Gastroesophageal sphincter (tissue), 4 donors: Measurements from ENCODE around the gene ANK3. TPM values are rescaled to one million over a fixed set of nuclear protein-coding genes. Genes with fewer than 3 reads are reported as not detected.

Experiments
- ATAC-seq: fragments of 150-250 bp; one replicate; pipeline ENCODE4 v1.9.1; 2016; ENCODE audit warnings: mild to moderate bottlenecking, moderate library complexity
- H3K27ac ChIP-seq, 4 donors: fragments of 200-600 bp; sonication (generic) in 3 of 4; 1 replicate in 3 of 4; 2 replicates in 1 of 4; pipeline ENCODE4 v1.5.1; 2016 to 2019
- H3K27me3 ChIP-seq: fragments of 200-600 bp; sonication (generic); one replicate; pipeline ENCODE4 v1.5.1; 2019
- H3K36me3 ChIP-seq, 2 donors: fragments of 200-600 bp; sonication (generic); one replicate each; pipeline ENCODE4 v1.5.1; 2019; ENCODE audit warnings: control low read depth in 1 of 2
- H3K4me1 ChIP-seq, 3 donors: fragments of 200-600 bp; sonication (generic); 1 replicate in 2 of 3; 2 replicates in 1 of 3; pipeline ENCODE4 v1.5.1; 2016 to 2019; ENCODE audit warnings: control low read depth in 2 of 3
- H3K4me3 ChIP-seq, 2 donors: fragments of 200-600 bp; sonication (generic); one replicate each; pipeline ENCODE4 v1.5.1; 2019; ENCODE audit warnings: mild to moderate bottlenecking in 1 of 2, moderate library complexity in 1 of 2
- H3K9me3 ChIP-seq, 3 donors: fragments of 200-600 bp; sonication (generic); one replicate each; pipeline ENCODE4 v1.5.1; 2017 to 2019; ENCODE audit warnings: control low read depth in 2 of 3
- EP300 ChIP-seq: sonication (generic); formaldehyde crosslinking; IDR thresholded peaks from one replicate; pipeline ENCODE4 v1.6.1; 2017; ENCODE audit warnings: antibody characterized with exemption, mild to moderate bottlenecking
- POLR2A ChIP-seq, 2 donors: fragments of 450-650 bp; IDR thresholded peaks; one replicate each; pipeline ENCODE4 v1.6.1; 2017; ENCODE audit warnings: antibody characterized with exemption in 2 of 2, mild to moderate bottlenecking in 2 of 2, moderate library complexity in 1 of 2
- POLR2AphosphoS5 ChIP-seq: sonication (generic); formaldehyde crosslinking; IDR thresholded peaks from one replicate; pipeline ENCODE4 v1.6.1; 2017; ENCODE audit warnings: antibody characterized with exemption
- whole genome bisulfite sequencing, 2 donors: methylation state at CpG; one replicate each; pipeline ENCODE4 v1.1.5; 2018; ENCODE audit warnings: low coverage in 1 of 2; 5-methylcytosine and 5-hydroxymethylcytosine counted together
- small RNA-seq, 4 donors: library from RNA; depleted of rRNA; stranded (forward); fragments of <200 nt; gene quantifications; one replicate each; pipeline ENCODE3, GENCODE V24; 2016
- total RNA-seq, 4 donors: library from RNA; depleted of rRNA; stranded (reverse); fragments of >200 nt; gene quantifications; one replicate each; pipeline ENCODE4 v1.1.0, GENCODE V29; 2016
- TF ChIP-seq, protein P1 (sequence below), 4 experiments: fragments of 200-600 bp in 2 of 4; fragments of 450-650 bp in 2 of 4; sonication (generic) in 1 of 4; IDR thresholded peaks; one replicate each; pipeline ENCODE4 v1.5.1; 2017 to 2019; ENCODE audit warnings: antibody characterized with exemption in 4 of 4, mild to moderate bottlenecking in 2 of 4, moderate library complexity in 2 of 4

Gene ANK3
- total RNA-seq, 4 donors from 2014 or later = 21.1 to 61.5 (median 38.9) TPM

DNA sequence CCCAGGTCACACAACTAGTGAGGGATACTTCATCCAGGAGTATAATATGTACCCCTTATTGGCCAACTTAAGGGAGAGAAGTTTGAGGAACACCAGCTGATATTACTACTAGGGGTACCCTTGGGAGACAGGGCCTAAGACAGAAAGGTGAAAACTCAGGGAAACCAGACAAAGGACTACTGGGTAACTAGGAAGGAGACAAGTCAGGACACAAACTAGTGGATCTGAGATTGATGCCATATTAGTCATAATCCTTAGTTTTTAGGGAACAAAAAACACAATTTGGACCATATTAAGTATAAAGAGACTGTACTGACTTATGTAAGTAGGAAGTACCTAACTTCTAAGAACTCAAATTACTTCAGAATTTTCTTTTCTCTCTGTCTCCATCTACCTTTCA, 404.0 kb downstream of the ANK3 start:
- Histone ChIP-seq H3K27ac (no peak overlapping the region), H3K36me3 (no peaks in the 10 kb centered on the region), H3K4me3 (no peak overlapping the region), H3K4me1 (peaks cover 0 to 9% (median 0%) of the 10 kb centered on the region in 3 donors), H3K9me3 (no peaks in the 10 kb centered on the region), H3K27me3 (no peaks in the 10 kb centered on the region)
- TF ChIP-seq EP300 (no peak), POLR2A (IDR thresholded peaks at IDR 0.05) (no peak)
- TF ChIP-seq, protein P1, sequence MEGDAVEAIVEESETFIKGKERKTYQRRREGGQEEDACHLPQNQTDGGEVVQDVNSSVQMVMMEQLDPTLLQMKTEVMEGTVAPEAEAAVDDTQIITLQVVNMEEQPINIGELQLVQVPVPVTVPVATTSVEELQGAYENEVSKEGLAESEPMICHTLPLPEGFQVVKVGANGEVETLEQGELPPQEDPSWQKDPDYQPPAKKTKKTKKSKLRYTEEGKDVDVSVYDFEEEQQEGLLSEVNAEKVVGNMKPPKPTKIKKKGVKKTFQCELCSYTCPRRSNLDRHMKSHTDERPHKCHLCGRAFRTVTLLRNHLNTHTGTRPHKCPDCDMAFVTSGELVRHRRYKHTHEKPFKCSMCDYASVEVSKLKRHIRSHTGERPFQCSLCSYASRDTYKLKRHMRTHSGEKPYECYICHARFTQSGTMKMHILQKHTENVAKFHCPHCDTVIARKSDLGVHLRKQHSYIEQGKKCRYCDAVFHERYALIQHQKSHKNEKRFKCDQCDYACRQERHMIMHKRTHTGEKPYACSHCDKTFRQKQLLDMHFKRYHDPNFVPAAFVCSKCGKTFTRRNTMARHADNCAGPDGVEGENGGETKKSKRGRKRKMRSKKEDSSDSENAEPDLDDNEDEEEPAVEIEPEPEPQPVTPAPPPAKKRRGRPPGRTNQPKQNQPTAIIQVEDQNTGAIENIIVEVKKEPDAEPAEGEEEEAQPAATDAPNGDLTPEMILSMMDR (IDR thresholded peaks at IDR 0.05) = no peak
- ATAC-seq = no peak

- Histone ChIP-seq H3K27me3 (no peaks in the 10 kb centered on the region), H3K36me3 (no peaks in the 10 kb centered on the region), H3K27ac (no peak overlapping the region), H3K4me3 (no peak overlapping the region), H3K4me1 (peaks cover 0 to 9% (median 0%) of the 10 kb centered on the region in 3 donors), H3K9me3 (no peaks in the 10 kb centered on the region)
- TF ChIP-seq POLR2AphosphoS5 (no peak), EP300 (no peak), POLR2A (IDR thresholded peaks at IDR 0.05) (no peak)
- TF ChIP-seq, protein P1 (IDR thresholded peaks at IDR 0.05) = no peak
- ATAC-seq = no peak
- 90 to 100% methylated on average over 1 of the region's 1 CpG for WGBS, 2 donors
Observed at GRCh38 chr10:59984415-59984814, 405.3 kb downstream of the ANK3 start.

DNA sequence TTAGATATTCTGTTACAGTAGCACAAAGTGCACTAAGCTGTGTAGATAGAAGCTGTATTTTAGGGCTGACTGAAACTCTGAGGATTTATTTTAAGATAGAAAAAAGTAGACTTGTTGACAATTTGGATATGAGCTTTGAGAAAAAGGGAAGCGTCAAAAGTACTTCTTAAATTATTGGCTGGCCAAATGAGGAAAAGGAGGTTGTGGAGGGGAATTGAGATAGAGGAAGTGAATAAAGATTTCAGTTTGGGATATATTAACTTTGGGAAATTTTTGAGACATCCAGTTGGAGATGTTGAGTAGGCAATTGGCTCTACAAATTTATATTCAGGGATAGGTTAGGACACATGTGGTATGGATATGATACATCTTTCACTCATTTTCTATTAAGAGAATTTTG, 409.3 kb downstream of the ANK3 start:
- peaks cover 0 to 9% (median 0%) of the 10 kb centered on the region in 3 donors for H3K4me1 ChIP-seq
- ATAC-seq = no peak
- H3K27me3 ChIP-seq = no peaks in the 10 kb centered on the region
- H3K9me3 ChIP-seq = peaks cover 0 to 28% (median 0%) of the 10 kb centered on the region in 3 donors
- no peak for TF ChIP-seq POLR2A (IDR thresholded peaks at IDR 0.05)
- no peak for TF ChIP-seq POLR2AphosphoS5
- TF ChIP-seq, protein P1 (IDR thresholded peaks at IDR 0.05) = no peak
- no peak for TF ChIP-seq EP300
- H3K4me3 ChIP-seq = no peak overlapping the region
- WGBS, 2 donors = 82 to 100% methylated on average over 1 of the region's 1 CpG
- no peak overlapping the region for H3K27ac ChIP-seq
- H3K36me3 ChIP-seq = no peaks in the 10 kb centered on the region

GRCh38 chr10:59977486-59977885, 412.2 kb downstream of the ANK3 start:
- TF ChIP-seq POLR2AphosphoS5 (no peak), POLR2A (IDR thresholded peaks at IDR 0.05) (no peak), EP300 (no peak)
- TF ChIP-seq, protein P1 (IDR thresholded peaks at IDR 0.05) = no peak

GRCh38 chr10:59976909-59977308, 412.8 kb downstream of the ANK3 start:
- Histone ChIP-seq H3K36me3 (no peaks in the 10 kb centered on the region), H3K27me3 (no peaks in the 10 kb centered on the region), H3K27ac (no peak overlapping the region), H3K9me3 (peaks cover 0 to 28% (median 0%) of the 10 kb centered on the region in 3 donors), H3K4me1 (peaks cover 0 to 5% (median 0%) of the 10 kb centered on the region in 3 donors), H3K4me3 (no peak overlapping the region)
- ATAC-seq = no peak
- TF ChIP-seq POLR2A (IDR thresholded peaks at IDR 0.05) (no peak), EP300 (no peak), POLR2AphosphoS5 (no peak)
- TF ChIP-seq, protein P1 (IDR thresholded peaks at IDR 0.05) = no peak

More at GRCh38 chr10:59977486-59977885, 412.2 kb downstream of the ANK3 start:
- Histone ChIP-seq H3K4me3 (no peak overlapping the region), H3K4me1 (no peaks in the 10 kb centered on the region), H3K27ac (no peak overlapping the region), H3K27me3 (no peaks in the 10 kb centered on the region), H3K9me3 (peaks cover 0 to 28% (median 0%) of the 10 kb centered on the region in 3 donors), H3K36me3 (no peaks in the 10 kb centered on the region)
- ATAC-seq = no peak

Small RNA genes lying within 50 kb of the gene (small RNA-seq; reads per million reads assigned to genes)
- gene RF00019 = 0 reads per million in 4 donors
